ENCODE data around the gene FBXO9.

The FBXO9 gene

DNA sequence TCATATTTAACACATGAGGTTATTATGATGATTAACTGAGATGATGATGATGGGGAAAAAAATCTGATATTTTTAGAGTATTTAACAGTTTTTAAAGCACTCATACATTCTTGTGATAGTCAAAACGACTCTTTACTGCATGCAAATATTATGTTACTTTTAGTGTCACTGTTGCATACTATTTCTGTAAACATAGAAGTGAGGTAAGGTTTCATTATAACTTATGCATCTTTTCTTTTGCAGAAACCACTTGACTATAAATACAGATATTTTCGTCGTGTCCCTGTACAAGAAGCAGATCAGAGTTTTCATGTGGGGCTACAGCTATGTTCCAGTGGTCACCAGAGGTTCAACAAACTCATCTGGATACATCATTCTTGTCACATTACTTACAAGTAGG lies 30.1 kb downstream of the FBXO9 start:
- no peak for DNase-seq (ENCODE audit: low read depth in 2 of 2)

GRCh38 chr6:53095716-53096115 lies 30.5 kb downstream of the FBXO9 start:
- no peak for DNase-seq (ENCODE audit: low read depth in 2 of 2)

DNA sequence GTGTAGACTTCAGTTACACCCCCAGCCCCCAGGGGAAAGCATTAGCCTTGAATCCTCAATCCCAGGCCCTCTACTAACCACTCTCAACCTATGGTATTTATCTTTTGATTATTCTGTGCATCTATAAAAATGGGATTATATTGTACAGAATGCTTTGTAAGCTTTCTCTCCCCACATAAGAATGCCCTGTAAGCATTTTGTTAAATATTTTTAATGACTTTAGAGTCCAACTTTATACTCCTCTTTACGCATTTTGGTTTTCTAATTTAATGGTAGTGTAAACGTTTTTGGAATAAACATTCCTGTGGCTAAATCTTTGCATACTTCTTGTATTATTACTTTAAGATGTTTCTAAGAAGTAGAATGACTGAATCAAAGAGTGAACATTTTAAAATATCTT lies 35.4 kb downstream of the FBXO9 start:
- no peak for DNase-seq (ENCODE audit: low read depth in 2 of 2)

- DNase-seq (ENCODE audit: low read depth in 2 of 2): no peak
These were observed 35.8 kb downstream of the FBXO9 start for GRCh38 chr6:53101006-53101405.

DNA sequence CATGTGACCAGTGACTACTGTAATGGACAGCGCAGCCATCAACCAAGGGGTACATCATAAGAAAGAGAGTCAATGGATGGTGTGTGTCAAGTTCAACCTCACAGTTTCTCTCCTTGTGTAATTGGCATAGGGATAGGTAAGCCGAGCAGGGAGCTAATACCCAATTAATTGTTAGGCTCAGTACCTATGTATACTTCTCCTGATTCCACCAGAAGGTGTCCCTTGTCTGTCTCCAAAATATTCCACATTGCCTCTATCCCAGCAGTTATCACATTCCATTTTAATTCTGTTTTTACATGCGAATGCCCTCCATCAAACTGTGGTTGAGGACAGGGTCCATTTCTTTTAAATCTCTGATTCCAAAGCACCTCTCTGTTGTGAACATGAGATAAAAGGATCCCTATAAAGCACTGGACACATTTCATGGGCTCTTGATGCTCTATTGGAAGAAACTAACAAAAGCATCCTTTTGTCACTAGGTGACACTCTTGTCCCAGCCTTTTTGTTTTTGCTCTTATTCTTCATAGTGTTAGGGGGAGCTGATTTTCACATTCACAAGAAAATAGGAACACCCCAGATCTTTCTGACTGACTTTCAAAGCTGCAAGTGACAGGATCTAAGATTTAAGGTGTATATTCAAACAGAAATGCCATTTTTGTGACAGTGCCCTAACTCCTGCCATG lies 38.9 kb downstream of the FBXO9 start:
- DNase-seq (ENCODE audit: low read depth in 2 of 2): no peak

- no peak for DNase-seq (ENCODE audit: low read depth in 2 of 2)
These were observed 39.7 kb downstream of the FBXO9 start for GRCh38 chr6:53104916-53105315.

GRCh38 chr6:53107091-53107490 lies 41.9 kb downstream of the FBXO9 start:
- DNase-seq (ENCODE audit: low read depth in 2 of 2): no peak

GRCh38 chr6:53109612-53110011 lies 44.4 kb downstream of the FBXO9 start:
- DNase-seq (ENCODE audit: low read depth in 2 of 2): no peak

DNA sequence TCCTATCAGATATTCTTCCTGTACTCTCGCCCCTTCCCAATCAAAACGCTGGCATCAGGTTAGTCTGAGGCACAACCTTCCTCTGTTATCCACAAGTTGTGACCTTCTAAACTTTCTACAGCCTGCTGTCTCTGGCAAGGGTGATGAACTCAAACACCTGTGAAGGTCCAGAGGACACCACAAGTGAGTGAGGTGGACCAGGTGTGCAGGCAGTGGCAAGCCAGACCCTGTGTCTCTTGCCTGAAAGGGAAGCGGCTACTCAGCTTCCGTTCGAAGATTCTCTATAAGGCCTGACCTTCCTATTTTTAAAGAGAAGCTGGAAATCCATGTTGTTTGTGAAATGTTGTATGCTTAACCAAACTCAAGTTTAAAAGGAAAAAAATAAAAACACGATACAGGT lies 46.7 kb downstream of the FBXO9 start:
- DNase-seq (ENCODE audit: low read depth in 2 of 2): no peak

DNA sequence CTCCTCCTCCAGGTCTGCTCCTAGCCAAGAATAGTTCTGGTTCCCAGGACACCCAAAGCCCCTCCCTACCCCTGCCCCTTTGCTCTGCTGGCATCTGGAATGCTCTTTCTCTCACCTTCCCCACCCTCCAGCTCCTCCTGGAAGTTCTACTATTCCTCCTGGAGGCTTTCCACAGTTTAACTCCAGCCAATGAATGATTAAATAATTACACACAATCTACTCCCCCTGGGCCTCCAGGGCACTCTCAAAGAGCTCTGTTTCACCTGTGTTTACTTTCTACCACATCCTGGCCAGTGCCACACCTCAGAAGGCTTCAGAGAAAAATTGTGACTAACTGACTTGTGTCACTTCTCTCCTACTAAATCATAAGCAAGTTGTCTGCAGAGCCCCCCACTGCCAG lies 47.2 kb downstream of the FBXO9 start:
- no peak for DNase-seq (ENCODE audit: low read depth in 2 of 2)

DNA sequence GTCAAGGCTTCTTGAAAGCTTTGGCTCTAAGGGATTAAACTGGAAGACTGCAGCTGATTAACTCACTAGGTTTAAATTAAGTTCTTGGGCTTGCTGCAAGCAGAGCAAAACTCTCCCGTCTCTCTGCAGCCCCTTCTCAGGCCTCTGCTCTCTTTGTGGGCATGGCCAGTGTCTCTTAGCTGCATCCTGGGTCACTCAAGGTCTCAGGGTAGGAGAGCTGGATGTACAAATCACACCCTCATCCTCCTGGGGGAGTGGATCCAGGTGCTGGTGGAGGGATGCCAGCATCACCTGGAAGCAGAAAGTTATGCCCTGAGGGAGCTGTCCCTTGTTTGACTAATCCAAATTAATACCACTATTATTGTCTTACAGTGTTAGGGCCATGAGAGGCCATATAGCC lies 47.7 kb downstream of the FBXO9 start:
- DNase-seq (ENCODE audit: low read depth in 2 of 2): no peak

GRCh38 chr6:53113742-53114141 lies 48.5 kb downstream of the FBXO9 start:
- DNase-seq (ENCODE audit: low read depth in 2 of 2): no peak

DNA sequence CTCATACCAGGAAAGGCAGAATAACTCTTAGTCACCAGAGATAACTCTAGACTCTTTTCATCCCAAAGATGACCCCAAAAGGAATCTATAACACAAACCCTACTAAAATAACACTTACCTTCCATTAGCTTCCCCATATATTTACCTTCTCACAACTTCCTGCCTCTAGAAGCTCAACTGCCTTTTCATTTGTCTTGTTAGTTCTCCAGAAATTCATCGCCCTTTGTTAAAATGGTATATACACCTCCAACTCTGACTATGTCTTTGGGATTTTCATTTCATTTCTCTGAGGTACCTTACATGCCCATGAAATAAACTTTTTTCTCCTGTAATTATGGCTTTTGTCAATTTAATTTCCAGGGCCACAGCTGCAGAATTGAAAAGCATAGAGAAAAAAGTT lies 49.9 kb downstream of the FBXO9 start:
- no peak for DNase-seq (ENCODE audit: low read depth in 2 of 2)

- no peak for DNase-seq (ENCODE audit: low read depth in 2 of 2)
These were observed 50.5 kb downstream of the FBXO9 start for GRCh38 chr6:53115741-53116140.

GRCh38 chr6:53119349-53119748 lies 54.1 kb downstream of the FBXO9 start:
- no peak for DNase-seq (ENCODE audit: low read depth in 2 of 2)

DNA sequence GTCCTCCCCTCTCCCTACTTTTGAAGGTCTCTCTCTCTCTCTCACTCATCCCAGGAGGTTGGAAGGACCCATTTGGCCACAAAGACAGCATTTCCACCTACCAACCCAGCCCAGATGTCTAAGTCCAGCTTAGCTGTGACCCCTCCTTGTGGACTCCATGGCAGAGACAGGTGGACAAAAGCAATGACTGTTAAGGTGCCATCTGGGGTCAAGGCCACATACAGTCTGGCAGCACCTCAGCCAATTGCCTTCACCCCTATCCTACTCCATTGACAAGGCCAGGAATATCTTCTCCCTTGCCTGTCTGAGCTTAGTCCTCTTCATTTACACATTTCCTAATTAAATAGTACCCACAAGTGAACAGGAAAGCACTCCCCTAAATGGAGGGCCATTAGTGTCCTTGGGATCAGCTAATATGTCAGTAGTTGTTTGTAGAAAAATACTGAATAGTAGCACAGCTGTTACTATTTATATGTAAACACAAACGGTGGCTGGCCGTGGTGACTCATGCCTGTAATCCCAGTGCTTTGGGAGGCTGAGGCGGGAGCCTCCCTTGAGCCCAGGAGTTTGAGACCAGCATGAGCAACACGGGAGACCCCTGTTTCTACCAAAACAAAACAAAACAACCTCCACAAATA lies 54.7 kb downstream of the FBXO9 start:
- DNase-seq (ENCODE audit: low read depth in 2 of 2): no peak

DNA sequence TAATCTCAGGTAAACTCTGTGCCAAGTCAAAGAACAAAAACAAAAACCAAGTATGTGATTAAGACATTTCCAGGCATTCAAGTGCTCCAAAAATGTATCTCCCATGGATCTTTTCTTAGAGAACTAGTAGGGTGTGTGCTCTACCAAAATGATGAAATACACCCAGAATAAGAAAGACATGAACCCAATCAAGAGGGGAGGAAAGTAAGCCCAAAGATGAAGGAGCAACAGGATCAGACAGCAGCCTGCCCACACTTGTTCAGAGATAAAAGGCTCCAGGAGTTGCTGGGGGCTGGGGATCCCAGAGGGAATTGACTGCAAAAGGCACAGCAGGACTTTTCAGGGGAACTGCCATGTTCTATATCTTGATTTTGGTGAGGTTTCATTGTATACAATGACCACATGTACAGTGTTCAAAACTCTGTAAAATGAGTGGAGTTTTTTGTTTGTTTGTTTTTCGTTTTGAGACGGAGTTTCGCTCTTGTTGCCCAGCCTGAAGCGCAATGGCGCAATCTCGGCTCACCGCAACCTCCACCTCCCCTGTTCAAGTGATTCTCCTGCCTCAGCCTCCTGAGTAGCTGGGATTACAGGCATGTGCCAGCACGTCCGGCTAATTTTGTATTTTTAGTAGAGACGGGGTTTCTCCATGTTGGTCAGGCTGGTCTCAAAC lies 59.1 kb downstream of the FBXO9 start:
- no peak for DNase-seq (ENCODE audit: low read depth in 2 of 2)

DNA sequence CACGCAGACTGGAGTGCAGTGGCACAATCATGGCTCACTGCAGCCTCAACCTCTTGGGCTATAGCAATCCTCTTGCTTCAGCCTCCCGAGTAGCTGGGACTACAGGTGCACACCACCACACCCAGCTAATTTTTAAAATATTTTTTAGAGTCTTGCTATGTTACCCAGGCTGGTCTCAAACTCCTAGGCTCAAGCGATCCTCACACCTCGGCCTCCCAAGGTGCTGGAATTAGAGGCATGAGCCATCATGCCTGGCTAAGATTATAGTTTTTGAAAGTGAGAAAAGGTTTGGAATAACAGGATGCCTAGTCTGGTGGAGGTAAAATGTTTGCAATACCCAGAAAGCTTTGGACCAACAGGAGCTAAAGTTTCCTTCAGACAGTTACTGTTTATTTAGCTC lies 60.1 kb downstream of the FBXO9 start:
- no peak for DNase-seq (ENCODE audit: low read depth in 2 of 2)

DNA sequence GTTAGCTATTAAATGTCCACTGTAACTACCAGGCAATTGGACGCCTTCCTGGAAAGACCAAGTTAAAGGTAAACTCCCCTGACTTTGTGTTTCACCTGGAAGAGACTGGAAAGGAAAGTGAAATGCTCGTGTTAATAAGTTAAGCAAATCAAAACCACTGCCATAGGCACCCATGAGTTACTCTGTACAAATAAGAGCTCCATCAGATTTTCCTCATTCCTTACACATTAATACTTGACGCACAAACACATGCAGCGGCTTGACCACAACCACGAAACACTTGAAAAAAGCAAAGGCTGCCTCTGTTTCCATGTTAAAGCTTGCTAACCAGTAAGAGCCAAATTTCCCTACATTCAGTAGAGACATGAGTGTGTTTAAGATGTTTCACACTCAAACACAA lies 63.6 kb downstream of the FBXO9 start:
- DNase-seq (ENCODE audit: low read depth in 2 of 2): no peak

- DNase-seq (ENCODE audit: low read depth in 2 of 2): no peak
These were observed 65.5 kb downstream of the FBXO9 start for GRCh38 chr6:53130569-53131290.

- no peak for DNase-seq (ENCODE audit: low read depth in 2 of 2)
These were observed 68.8 kb downstream of the FBXO9 start for GRCh38 chr6:53133961-53134360.

- DNase-seq (ENCODE audit: low read depth in 2 of 2): no peak
These were observed 69.5 kb downstream of the FBXO9 start for GRCh38 chr6:53134601-53135235.

Measured in stimulated activated CD4-positive, alpha-beta T cell treated with anti-CD3 and anti-CD28 coated beads, Interleukin-12 subunit alpha, Interleukin-12 subunit beta, amount 100 ng/mL, for 24 hours (primary cell).